SK-N-SH treated with all-trans-retinoic acid at 6 μM for 48 hours (cell line): ENCODE data around the gene THSD7A.

Experiments
- ATAC-seq: fragments of 200-7000 bp; cut with Tn5 transposase; 3 replicates; pipeline ENCODE4 v1.9.1; 2020; ENCODE audit warnings: mild to moderate bottlenecking, moderate library complexity
- CSDC2 ChIP-seq: fragments of 250-450 bp; sonication (Bioruptor Pico); IDR thresholded peaks from 2 replicates; pipeline ENCODE4 v1.5.0; 2020; ENCODE audit warnings: mild to moderate bottlenecking, moderate library complexity
- ESRRG ChIP-seq: fragments of 250-450 bp; sonication (Bioruptor Pico); IDR thresholded peaks from 2 replicates; pipeline ENCODE4 v1.6.1; 2021; ENCODE audit warnings: mild to moderate bottlenecking
- GLIS3 ChIP-seq: fragments of 250-450 bp; sonication (Bioruptor Pico); IDR thresholded peaks from 2 replicates; pipeline ENCODE4 v1.5.0; 2020; ENCODE audit warnings: mild to moderate bottlenecking, moderate library complexity
- ISL1 ChIP-seq: fragments of 250-450 bp; sonication (Bioruptor Pico); IDR thresholded peaks from 2 replicates; pipeline ENCODE4 v2.1.2; 2022; ENCODE audit warnings: mild to moderate bottlenecking, moderate library complexity
- OSR1 ChIP-seq: fragments of 250-450 bp; sonication (Bioruptor Pico); IDR thresholded peaks from 2 replicates; pipeline ENCODE4 v1.8.0; 2022; ENCODE audit warnings: moderate library complexity, mild to moderate bottlenecking, inconsistent platforms
- RARB ChIP-seq: fragments of 250-450 bp; sonication (Bioruptor Pico); IDR thresholded peaks from 2 replicates; pipeline ENCODE4 v1.8.0; 2021; ENCODE audit warnings: mild to moderate bottlenecking, moderate library complexity
- SNAI2 ChIP-seq: fragments of 250-450 bp; sonication (Bioruptor Pico); IDR thresholded peaks from 2 replicates; pipeline ENCODE4 v1.5.0; 2020; ENCODE audit warnings: mild to moderate bottlenecking, moderate library complexity
- TOX ChIP-seq: fragments of 250-450 bp; sonication (Bioruptor Pico); IDR thresholded peaks from 2 replicates; pipeline ENCODE4 v1.8.0; 2021; ENCODE audit warnings: mild to moderate bottlenecking, moderate library complexity, borderline replicate concordance
- TSHZ2 ChIP-seq: fragments of 250-450 bp; sonication (Bioruptor Pico); IDR thresholded peaks from 2 replicates; pipeline ENCODE4 v1.5.0; 2020; ENCODE audit warnings: mild to moderate bottlenecking, moderate library complexity
- ZFP3 ChIP-seq: fragments of 250-450 bp; sonication (Bioruptor Pico); IDR thresholded peaks from 2 replicates; pipeline ENCODE4 v1.5.0; 2020; ENCODE audit warnings: mild to moderate bottlenecking, moderate library complexity
- ZFP30 ChIP-seq: fragments of 450-650 bp; formaldehyde crosslinking; IDR thresholded peaks from 2 replicates; pipeline ENCODE4 v1.5.0; 2022; ENCODE audit warnings: mild to moderate bottlenecking, moderate library complexity
- TF ChIP-seq, protein P1 (sequence below): fragments of 250-450 bp; sonication (Bioruptor Pico); IDR thresholded peaks from 2 replicates; pipeline ENCODE4 v1.8.0; 2020; ENCODE audit warnings: mild to moderate bottlenecking, moderate library complexity, borderline replicate concordance
- TF ChIP-seq, protein P2 (sequence below): fragments of 250-450 bp; sonication (Bioruptor Pico); IDR thresholded peaks from 2 replicates; pipeline ENCODE4 v1.5.1; 2021; ENCODE audit warnings: mild to moderate bottlenecking, moderate library complexity
- TF ChIP-seq, protein P3 (sequence below): fragments of 250-450 bp; sonication (Bioruptor Pico); IDR thresholded peaks from 2 replicates; pipeline ENCODE4 v1.8.0; 2021; ENCODE audit warnings: low read depth, mild to moderate bottlenecking, moderate library complexity, borderline replicate concordance

The THSD7A gene

DNA sequence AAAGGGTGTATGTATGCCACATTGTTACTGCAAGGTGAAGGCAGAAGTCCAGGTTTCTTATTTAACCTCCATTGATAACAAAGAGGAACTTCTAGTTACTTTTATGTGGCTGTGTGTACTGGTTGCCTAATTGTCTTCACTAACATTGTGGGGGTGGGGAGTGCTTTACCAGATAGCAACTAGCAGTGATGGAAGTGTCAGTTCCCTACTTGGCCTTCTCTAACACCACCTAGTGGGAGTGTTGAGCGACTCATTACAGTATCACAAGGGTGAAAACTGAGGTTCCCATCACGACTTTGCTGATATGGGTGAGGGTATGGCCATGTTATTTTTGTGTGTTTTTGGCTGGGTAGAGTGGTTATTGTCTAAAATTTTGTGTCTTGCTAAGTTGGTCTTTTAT is 274.4 kb downstream of the THSD7A start:
- no peak for ATAC-seq
- TF ChIP-seq SNAI2, result no peak
- no peak for TF ChIP-seq ESRRG (CRISPR knock-in tag)
- TF ChIP-seq, protein P1, sequence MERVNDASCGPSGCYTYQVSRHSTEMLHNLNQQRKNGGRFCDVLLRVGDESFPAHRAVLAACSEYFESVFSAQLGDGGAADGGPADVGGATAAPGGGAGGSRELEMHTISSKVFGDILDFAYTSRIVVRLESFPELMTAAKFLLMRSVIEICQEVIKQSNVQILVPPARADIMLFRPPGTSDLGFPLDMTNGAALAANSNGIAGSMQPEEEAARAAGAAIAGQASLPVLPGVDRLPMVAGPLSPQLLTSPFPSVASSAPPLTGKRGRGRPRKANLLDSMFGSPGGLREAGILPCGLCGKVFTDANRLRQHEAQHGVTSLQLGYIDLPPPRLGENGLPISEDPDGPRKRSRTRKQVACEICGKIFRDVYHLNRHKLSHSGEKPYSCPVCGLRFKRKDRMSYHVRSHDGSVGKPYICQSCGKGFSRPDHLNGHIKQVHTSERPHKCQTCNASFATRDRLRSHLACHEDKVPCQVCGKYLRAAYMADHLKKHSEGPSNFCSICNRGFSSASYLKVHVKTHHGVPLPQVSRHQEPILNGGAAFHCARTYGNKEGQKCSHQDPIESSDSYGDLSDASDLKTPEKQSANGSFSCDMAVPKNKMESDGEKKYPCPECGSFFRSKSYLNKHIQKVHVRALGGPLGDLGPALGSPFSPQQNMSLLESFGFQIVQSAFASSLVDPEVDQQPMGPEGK (CRISPR knock-in tag), result no peak
- TF ChIP-seq ISL1 (CRISPR knock-in tag), result no peak
- TF ChIP-seq, protein P2, sequence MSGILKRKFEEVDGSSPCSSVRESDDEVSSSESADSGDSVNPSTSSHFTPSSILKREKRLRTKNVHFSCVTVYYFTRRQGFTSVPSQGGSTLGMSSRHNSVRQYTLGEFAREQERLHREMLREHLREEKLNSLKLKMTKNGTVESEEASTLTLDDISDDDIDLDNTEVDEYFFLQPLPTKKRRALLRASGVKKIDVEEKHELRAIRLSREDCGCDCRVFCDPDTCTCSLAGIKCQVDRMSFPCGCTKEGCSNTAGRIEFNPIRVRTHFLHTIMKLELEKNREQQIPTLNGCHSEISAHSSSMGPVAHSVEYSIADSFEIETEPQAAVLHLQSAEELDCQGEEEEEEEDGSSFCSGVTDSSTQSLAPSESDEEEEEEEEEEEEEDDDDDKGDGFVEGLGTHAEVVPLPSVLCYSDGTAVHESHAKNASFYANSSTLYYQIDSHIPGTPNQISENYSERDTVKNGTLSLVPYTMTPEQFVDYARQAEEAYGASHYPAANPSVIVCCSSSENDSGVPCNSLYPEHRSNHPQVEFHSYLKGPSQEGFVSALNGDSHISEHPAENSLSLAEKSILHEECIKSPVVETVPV (CRISPR knock-in tag), result no peak
- no peak for TF ChIP-seq TOX (CRISPR knock-in tag)
- no peak for TF ChIP-seq RARB (CRISPR knock-in tag)
- no peak for TF ChIP-seq GLIS3 (CRISPR knock-in tag)
- TF ChIP-seq OSR1, result no peak
- TF ChIP-seq TSHZ2, result no peak

GRCh38 chr7:11552676-11553296 is 279.2 kb downstream of the THSD7A start:
- no peak for ATAC-seq
- no peak for TF ChIP-seq TSHZ2
- TF ChIP-seq, protein P3, sequence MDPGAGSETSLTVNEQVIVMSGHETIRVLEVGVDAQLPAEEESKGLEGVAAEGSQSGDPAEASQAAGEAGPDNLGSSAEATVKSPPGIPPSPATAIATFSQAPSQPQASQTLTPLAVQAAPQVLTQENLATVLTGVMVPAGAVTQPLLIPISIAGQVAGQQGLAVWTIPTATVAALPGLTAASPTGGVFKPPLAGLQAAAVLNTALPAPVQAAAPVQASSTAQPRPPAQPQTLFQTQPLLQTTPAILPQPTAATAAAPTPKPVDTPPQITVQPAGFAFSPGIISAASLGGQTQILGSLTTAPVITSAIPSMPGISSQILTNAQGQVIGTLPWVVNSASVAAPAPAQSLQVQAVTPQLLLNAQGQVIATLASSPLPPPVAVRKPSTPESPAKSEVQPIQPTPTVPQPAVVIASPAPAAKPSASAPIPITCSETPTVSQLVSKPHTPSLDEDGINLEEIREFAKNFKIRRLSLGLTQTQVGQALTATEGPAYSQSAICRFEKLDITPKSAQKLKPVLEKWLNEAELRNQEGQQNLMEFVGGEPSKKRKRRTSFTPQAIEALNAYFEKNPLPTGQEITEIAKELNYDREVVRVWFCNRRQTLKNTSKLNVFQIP (CRISPR knock-in tag), result no peak
- no peak for TF ChIP-seq ZFP30 (CRISPR knock-in tag)
- TF ChIP-seq, protein P1 (CRISPR knock-in tag), result no peak
- TF ChIP-seq ZFP3 (CRISPR knock-in tag), result no peak
- no peak for TF ChIP-seq ESRRG (CRISPR knock-in tag)
- no peak for TF ChIP-seq CSDC2 (CRISPR knock-in tag)
- no peak for TF ChIP-seq ISL1 (CRISPR knock-in tag)
- TF ChIP-seq TOX (CRISPR knock-in tag), result no peak
- TF ChIP-seq, protein P2 (CRISPR knock-in tag), result no peak
- TF ChIP-seq, all 23 proteins: peak for 0
